Measurements from ENCODE around the gene DAPK2.

- no peak for TF ChIP-seq CTCF (IDR thresholded peaks at IDR 0.05)
- no peak for TF ChIP-seq POLR2A (IDR thresholded peaks at IDR 0.05)
Measured at GRCh38 chr15:63901912-63902670, 144.2 kb downstream of the DAPK2 start.
